ENCODE measurements around the gene RPTOR. TPM values are rescaled to one million over a fixed set of nuclear protein-coding genes. Genes with fewer than 3 reads are reported as not detected.

The RPTOR gene
- total RNA-seq, 6 experiments from 2014 or later: 34.4 to 39.2 (median 35.5) TPM

DNA sequence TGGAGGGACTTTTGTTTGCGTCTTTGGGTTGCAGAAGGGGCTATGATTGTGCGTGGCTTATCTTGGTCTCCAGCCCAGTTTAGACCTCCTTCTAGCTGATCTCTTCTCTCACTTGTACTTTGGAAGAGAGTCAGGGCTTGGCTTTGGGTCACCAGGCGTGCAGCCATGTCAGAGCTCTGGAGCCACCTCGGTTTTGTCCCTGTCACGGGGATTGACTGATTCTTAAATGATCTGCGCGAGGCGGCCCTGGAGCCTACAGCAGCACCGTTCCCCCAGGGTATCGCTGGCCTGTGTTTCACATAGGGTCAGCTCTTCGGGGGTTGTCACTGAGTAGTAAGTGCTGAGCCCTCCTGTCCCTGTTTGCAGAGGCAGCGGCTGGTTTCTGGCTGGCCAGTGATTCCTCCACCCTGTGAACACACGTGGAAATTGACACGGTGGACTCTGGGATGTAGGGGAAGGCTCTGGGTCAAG, 237.2 kb downstream of the RPTOR start:
- H3K27me3 Mint-ChIP-seq (ENCODE audit: insufficient read depth): peaks cover 3% of the 10 kb centered on the region
- H3K27ac Mint-ChIP-seq: no peak overlapping the region
- TF ChIP-seq, protein P1, sequence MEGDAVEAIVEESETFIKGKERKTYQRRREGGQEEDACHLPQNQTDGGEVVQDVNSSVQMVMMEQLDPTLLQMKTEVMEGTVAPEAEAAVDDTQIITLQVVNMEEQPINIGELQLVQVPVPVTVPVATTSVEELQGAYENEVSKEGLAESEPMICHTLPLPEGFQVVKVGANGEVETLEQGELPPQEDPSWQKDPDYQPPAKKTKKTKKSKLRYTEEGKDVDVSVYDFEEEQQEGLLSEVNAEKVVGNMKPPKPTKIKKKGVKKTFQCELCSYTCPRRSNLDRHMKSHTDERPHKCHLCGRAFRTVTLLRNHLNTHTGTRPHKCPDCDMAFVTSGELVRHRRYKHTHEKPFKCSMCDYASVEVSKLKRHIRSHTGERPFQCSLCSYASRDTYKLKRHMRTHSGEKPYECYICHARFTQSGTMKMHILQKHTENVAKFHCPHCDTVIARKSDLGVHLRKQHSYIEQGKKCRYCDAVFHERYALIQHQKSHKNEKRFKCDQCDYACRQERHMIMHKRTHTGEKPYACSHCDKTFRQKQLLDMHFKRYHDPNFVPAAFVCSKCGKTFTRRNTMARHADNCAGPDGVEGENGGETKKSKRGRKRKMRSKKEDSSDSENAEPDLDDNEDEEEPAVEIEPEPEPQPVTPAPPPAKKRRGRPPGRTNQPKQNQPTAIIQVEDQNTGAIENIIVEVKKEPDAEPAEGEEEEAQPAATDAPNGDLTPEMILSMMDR (IDR thresholded peaks at IDR 0.05): no peak
- H3K4me3 Mint-ChIP-seq: no peak overlapping the region; the same call in 1 of the 2 replicates
- H3K36me3 Mint-ChIP-seq (ENCODE audit: low read depth): peaks cover 29% of the 10 kb centered on the region
- no peak for DNase-seq
- H3K4me1 Mint-ChIP-seq (ENCODE audit: low read depth): peaks cover 31% of the 10 kb centered on the region
- H3K9me3 Mint-ChIP-seq: no peaks in the 10 kb centered on the region

DNA sequence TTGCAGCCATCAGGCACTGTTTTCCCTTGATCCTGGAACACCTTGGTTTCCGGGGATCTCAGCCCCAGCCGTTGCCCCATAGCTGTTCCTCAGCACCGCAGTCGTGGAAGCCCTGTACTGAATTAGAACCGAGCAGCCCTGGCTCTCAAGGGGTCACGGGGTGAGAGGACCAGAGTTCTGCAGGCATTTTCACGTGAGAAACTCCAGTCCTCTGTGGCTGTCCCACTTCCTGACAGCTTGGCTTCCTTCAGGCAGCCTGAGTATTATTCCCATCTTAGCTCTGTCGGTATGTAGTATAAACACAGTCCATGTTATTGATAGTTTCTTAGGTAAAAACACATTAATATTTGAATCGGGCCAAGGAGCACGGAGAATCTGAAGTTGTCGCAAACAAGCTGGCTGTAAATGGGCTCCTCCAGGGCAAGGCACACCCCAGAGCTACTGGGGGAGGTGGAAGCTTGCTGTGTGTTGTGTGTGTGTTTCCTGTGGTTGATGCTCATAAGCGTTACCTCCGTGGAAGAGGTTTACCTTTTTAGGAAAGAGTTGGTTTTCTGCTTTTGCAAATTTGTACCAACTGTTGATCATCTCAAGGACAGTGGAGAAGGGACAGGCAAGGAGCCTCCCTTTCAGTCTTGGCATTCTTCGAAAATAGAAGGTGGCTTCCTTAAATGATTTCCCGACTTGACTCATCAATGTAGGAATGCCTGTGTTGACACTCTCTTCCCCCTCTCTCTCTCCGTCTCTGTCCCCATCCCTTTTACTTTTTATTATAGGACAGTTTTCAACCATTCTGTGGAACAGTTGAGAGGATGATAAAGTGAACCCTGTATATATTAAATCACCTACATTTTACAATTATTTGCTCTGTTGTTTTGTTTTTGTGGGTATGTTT, 238.1 kb downstream of the RPTOR start:
- Mint-ChIP-seq H3K27me3 (ENCODE audit: insufficient read depth) (peaks cover 3% of the 10 kb centered on the region), H3K36me3 (ENCODE audit: low read depth) (peaks cover 29% of the 10 kb centered on the region), H3K9me3 (peaks cover 3% of the 10 kb centered on the region; the same call in 1 of the 2 replicates), H3K4me3 (no peak overlapping the region; the same call in 1 of the 2 replicates), H3K27ac (peak overlapping the region; percentile 51), H3K4me1 (ENCODE audit: low read depth) (peaks cover 31% of the 10 kb centered on the region)
- no peak for DNase-seq
- TF ChIP-seq, protein P1 (IDR thresholded peaks at IDR 0.05): no peak

DNA sequence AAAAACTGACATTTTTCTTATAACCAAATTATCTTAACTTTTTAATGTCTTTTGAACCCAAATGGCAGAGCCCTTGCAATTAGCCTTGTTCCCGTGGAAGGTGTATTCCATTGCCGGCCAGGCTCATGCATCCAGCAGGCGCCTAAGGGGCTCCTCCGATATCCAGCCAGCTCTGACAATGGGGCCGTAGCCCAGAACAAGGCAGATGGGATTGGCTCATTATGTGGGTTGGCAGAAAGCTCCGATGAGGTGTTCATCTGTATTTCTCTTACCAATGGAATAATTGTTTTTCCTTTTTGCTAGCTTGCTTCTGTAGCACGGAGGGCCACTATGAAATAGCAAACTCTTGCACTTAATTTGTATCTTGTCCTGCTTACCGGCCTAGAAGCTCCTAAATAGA, 238.8 kb downstream of the RPTOR start:
- Mint-ChIP-seq H3K27ac (no peak overlapping the region; the same call in 1 of the 2 replicates), H3K4me3 (no peak overlapping the region)

DNA sequence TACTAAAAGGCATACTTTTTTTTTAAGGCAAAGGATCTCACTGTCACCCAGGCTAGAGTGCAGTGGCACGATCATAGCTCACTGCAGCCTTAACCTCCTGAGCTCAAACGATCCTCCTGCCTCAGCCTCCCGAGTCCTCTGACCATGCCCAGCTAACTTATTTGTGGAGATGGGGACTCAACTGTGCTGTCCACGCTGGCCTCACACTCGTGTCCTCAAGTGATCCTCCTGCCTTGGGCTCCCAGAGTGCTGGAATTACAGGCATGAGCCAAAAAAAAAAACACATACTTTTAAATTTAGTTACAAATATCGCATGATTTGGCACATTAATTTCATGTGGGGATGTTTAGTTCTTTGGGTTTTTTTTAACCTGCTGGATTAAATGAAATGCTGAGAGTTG, 239.3 kb downstream of the RPTOR start:
- Mint-ChIP-seq H3K36me3 (ENCODE audit: low read depth) (peaks cover 29% of the 10 kb centered on the region), H3K9me3 (peaks cover 8% of the 10 kb centered on the region), H3K27ac (no peak overlapping the region), H3K4me3 (no peak overlapping the region), H3K4me1 (ENCODE audit: low read depth) (peaks cover 41% of the 10 kb centered on the region), H3K27me3 (ENCODE audit: insufficient read depth) (peaks cover 3% of the 10 kb centered on the region)
- TF ChIP-seq, protein P1 (IDR thresholded peaks at IDR 0.05): no peak
- DNase-seq: no peak

More for the DNA sequence above, 238.8 kb downstream of the RPTOR start:
- DNase-seq: no peak
- Mint-ChIP-seq H3K27me3 (ENCODE audit: insufficient read depth) (peaks cover 3% of the 10 kb centered on the region), H3K9me3 (peaks cover 7% of the 10 kb centered on the region), H3K36me3 (ENCODE audit: low read depth) (peaks cover 29% of the 10 kb centered on the region), H3K4me1 (ENCODE audit: low read depth) (peaks cover 36% of the 10 kb centered on the region)
- TF ChIP-seq, protein P1 (IDR thresholded peaks at IDR 0.05): no peak

DNA sequence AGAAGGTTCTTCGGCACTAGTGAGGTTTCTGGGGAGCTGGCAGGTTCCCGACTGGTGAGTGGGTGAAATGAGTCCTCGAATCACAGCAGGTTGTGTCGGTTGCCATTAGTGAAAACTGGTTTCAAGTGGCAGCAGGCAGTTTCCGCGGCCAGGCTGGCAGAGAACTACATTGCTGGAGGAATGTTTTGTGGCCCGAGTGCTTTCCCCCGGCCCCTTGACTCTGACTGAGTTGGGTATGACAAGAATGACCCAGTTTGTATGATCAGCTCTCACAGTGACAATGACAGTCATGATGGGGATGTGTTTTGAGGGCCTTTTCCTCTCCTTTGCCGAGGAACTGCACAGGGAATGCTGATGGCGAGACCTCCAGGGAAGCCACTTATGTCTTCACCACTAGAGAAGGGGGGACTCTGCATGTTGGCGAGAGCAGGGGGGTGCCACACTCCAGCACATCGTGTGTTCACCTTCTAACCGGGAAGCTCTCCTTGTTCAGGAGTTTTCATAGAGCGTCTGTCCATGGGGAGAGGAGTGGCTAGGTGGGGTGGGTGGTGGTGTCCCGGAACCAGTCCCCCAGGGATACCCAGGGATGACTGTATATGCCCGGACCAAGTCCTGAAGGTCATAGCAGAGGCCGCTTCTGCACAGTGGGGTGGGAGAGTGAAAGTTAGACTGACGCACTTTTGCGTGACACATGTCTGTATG, 241.0 kb downstream of the RPTOR start:
- Mint-ChIP-seq H3K27ac (no peak overlapping the region), H3K36me3 (ENCODE audit: low read depth) (peaks cover 28% of the 10 kb centered on the region), H3K4me3 (no peak overlapping the region), H3K27me3 (ENCODE audit: insufficient read depth) (peaks cover 2% of the 10 kb centered on the region), H3K9me3 (peaks cover 8% of the 10 kb centered on the region), H3K4me1 (ENCODE audit: low read depth) (peaks cover 43% of the 10 kb centered on the region)
- TF ChIP-seq, protein P1 (IDR thresholded peaks at IDR 0.05): no peak
- DNase-seq: no peak

All from HFFc6 (cell line).